LNCAP (cell line): ENCODE measurements around the gene HIPK2.

Experiments
- CTCF ChIP-seq: fragments of 450-650 bp; IDR thresholded peaks from 2 replicates; pipeline ENCODE4 v1.5.1; 2017; ENCODE audit warnings: mild to moderate bottlenecking

HIPK2 gene

GRCh38 chr7:139596626-139597025, 181.2 kb downstream of the HIPK2 start:
- no peak for TF ChIP-seq CTCF

- TF ChIP-seq CTCF, result no peak
These were observed 182.0 kb downstream of the HIPK2 start for GRCh38 chr7:139595806-139596205.

- TF ChIP-seq CTCF, result no peak
These were observed 182.8 kb downstream of the HIPK2 start for GRCh38 chr7:139594911-139595476.

GRCh38 chr7:139594090-139594489, 183.7 kb downstream of the HIPK2 start:
- no peak for TF ChIP-seq CTCF

GRCh38 chr7:139592801-139593461, 184.9 kb downstream of the HIPK2 start:
- TF ChIP-seq CTCF, result no peak

GRCh38 chr7:139591550-139592195, 186.1 kb downstream of the HIPK2 start:
- TF ChIP-seq CTCF, result no peak

GRCh38 chr7:139589474-139589873, 188.3 kb downstream of the HIPK2 start:
- TF ChIP-seq CTCF, result no peak
